Measurements from ENCODE around the gene CUL4A.
"Not testable (repeated sequence)": the region's sequence is repeated elsewhere in the genome, so short reads cannot be mapped to it uniquely, and the experiment has no call there.

CUL4A gene

GRCh38 chr13:113292021-113292862, 82.8 kb downstream of the CUL4A start:
- Mint-ChIP-seq H3K4me1 (peaks cover 16 to 20% of the 10 kb centered on the region in 2 donors), H3K36me3 (peaks cover 5 to 6% of the 10 kb centered on the region in 2 donors), H3K9me3 (peaks cover 6 to 7% of the 10 kb centered on the region in 2 donors), H3K27ac (peak overlapping the region; percentile 72), H3K27me3 (peaks cover 46 to 62% of the 10 kb centered on the region in 2 donors), H3K4me3 (peak overlapping the region; percentile 65 to 66)
- ATAC-seq (replicated peaks) = no peak
- no peak for DNase-seq

GRCh38 chr13:113293686-113294085, 84.3 kb downstream of the CUL4A start:
- no peak overlapping the region for H3K27ac Mint-ChIP-seq
- peaks cover 4 to 7% of the 10 kb centered on the region in 2 donors for H3K9me3 Mint-ChIP-seq
- peaks cover 6 to 14% of the 10 kb centered on the region in 2 donors for H3K36me3 Mint-ChIP-seq
- H3K4me3 Mint-ChIP-seq = no peak overlapping the region
- peaks cover 43 to 50% of the 10 kb centered on the region in 2 donors for H3K27me3 Mint-ChIP-seq
- ATAC-seq (replicated peaks) (no peak), DNase-seq (no peak)
- peaks cover 26 to 33% of the 10 kb centered on the region in 2 donors for H3K4me1 Mint-ChIP-seq

GRCh38 chr13:113295776-113296175, 86.4 kb downstream of the CUL4A start:
- H3K4me1 Mint-ChIP-seq = peaks cover 26 to 40% of the 10 kb centered on the region in 2 donors
- H3K9me3 Mint-ChIP-seq = peaks cover 4 to 7% of the 10 kb centered on the region in 2 donors
- DNase-seq (no peak), ATAC-seq (replicated peaks) (no peak)
- peak overlapping the region; percentile 100 for H3K27ac Mint-ChIP-seq
- peaks cover 12 to 20% of the 10 kb centered on the region in 2 donors for H3K36me3 Mint-ChIP-seq
- peaks cover 24 to 29% of the 10 kb centered on the region in 2 donors for H3K27me3 Mint-ChIP-seq
- peak overlapping the region in 1 of 2 donors; percentile 11 for H3K4me3 Mint-ChIP-seq

GRCh38 chr13:113296823-113297369, 87.5 kb downstream of the CUL4A start, which contains the start of gene LAMP1:
Gene LAMP1 (plus strand): TSS chr13:113297239. CDS start chr13:113297435, 196 bp downstream.
- H3K27me3 Mint-ChIP-seq = peaks cover 18 to 20% of the 10 kb centered on the region in 2 donors

GRCh38 chr13:113297370-113298042, 88.1 kb downstream of the CUL4A start:
- Mint-ChIP-seq H3K36me3 (peaks cover 17 to 23% of the 10 kb centered on the region in 2 donors), H3K4me1 (peaks cover 20 to 32% of the 10 kb centered on the region in 2 donors), H3K9me3 (peaks cover 4 to 7% of the 10 kb centered on the region in 2 donors), H3K27ac (peak overlapping the region; percentile 99), H3K27me3 (peaks cover 12 to 14% of the 10 kb centered on the region in 2 donors), H3K4me3 (peak overlapping the region; percentile 95 to 98)
- DNase-seq = peak; percentile 59
- ATAC-seq (replicated peaks) = peak; percentile 65 to 67

More at GRCh38 chr13:113296823-113297369, 87.5 kb downstream of the CUL4A start, which contains the start of gene LAMP1:
- Mint-ChIP-seq H3K4me1 (peaks cover 26 to 38% of the 10 kb centered on the region in 2 donors), H3K27ac (peak within 1 kb of the TSS; percentile 100), H3K4me3 (peak within 1 kb of the TSS; percentile 95 to 100), H3K36me3 (peaks cover 15 to 23% of the 10 kb centered on the region in 2 donors), H3K9me3 (peaks cover 4 to 7% of the 10 kb centered on the region in 2 donors)
- DNase-seq = peak; percentile 99
- peak; percentile 78 to 85 for ATAC-seq (replicated peaks)

GRCh38 chr13:113298043-113298945, 88.9 kb downstream of the CUL4A start:
- H3K27me3 Mint-ChIP-seq = peaks cover 10 to 12% of the 10 kb centered on the region in 2 donors
- peaks cover 21 to 29% of the 10 kb centered on the region in 2 donors for H3K4me1 Mint-ChIP-seq
- peaks cover 4 to 7% of the 10 kb centered on the region in 2 donors for H3K9me3 Mint-ChIP-seq
- H3K27ac Mint-ChIP-seq = peak overlapping the region; percentile 99
- H3K4me3 Mint-ChIP-seq = peak overlapping the region; percentile 95 to 98
- no peak for DNase-seq
- H3K36me3 Mint-ChIP-seq = peaks cover 20 to 30% of the 10 kb centered on the region in 2 donors
- ATAC-seq (replicated peaks) = no peak

- peak; percentile 20 to 42 for ATAC-seq (replicated peaks)
- H3K4me3 Mint-ChIP-seq = no peak overlapping the region
- H3K27me3 Mint-ChIP-seq = peaks cover 5 to 6% of the 10 kb centered on the region in 2 donors
- H3K4me1 Mint-ChIP-seq = peaks cover 21 to 35% of the 10 kb centered on the region in 2 donors
- peak overlapping the region; percentile 81 for H3K27ac Mint-ChIP-seq
- DNase-seq = peak; percentile 45
- peaks cover 4 to 7% of the 10 kb centered on the region in 2 donors for H3K9me3 Mint-ChIP-seq
- H3K36me3 Mint-ChIP-seq = peaks cover 23 to 35% of the 10 kb centered on the region in 2 donors
Measured at GRCh38 chr13:113299951-113300350, 90.5 kb downstream of the CUL4A start.

GRCh38 chr13:113302986-113303385, 93.6 kb downstream of the CUL4A start:
- Mint-ChIP-seq H3K27me3 (no peaks in the 10 kb centered on the region), H3K9me3 (no peaks in the 10 kb centered on the region), H3K27ac (no peak overlapping the region), H3K36me3 (peaks cover 28 to 33% of the 10 kb centered on the region in 2 donors), H3K4me3 (no peak overlapping the region), H3K4me1 (peaks cover 13 to 20% of the 10 kb centered on the region in 2 donors)
- DNase-seq = no peak
- no peak for ATAC-seq (replicated peaks)

GRCh38 chr13:113304121-113304520, 94.7 kb downstream of the CUL4A start:
- Mint-ChIP-seq H3K36me3 (peaks cover 25 to 29% of the 10 kb centered on the region in 2 donors), H3K27ac (no peak overlapping the region), H3K27me3 (no peaks in the 10 kb centered on the region), H3K4me3 (no peak overlapping the region), H3K4me1 (peaks cover 7 to 10% of the 10 kb centered on the region in 2 donors), H3K9me3 (no peaks in the 10 kb centered on the region)
- ATAC-seq (replicated peaks) (no peak), DNase-seq (no peak)

- H3K4me1 Mint-ChIP-seq = peaks cover 6 to 7% of the 10 kb centered on the region in 2 donors
- DNase-seq (no peak), ATAC-seq (replicated peaks) (no peak)
- no peaks in the 10 kb centered on the region for H3K9me3 Mint-ChIP-seq
- H3K4me3 Mint-ChIP-seq = no peak overlapping the region
- H3K27ac Mint-ChIP-seq = no peak overlapping the region
- peaks cover 25 to 29% of the 10 kb centered on the region in 2 donors for H3K36me3 Mint-ChIP-seq
- no peaks in the 10 kb centered on the region for H3K27me3 Mint-ChIP-seq
Measured at GRCh38 chr13:113305208-113305607, 95.8 kb downstream of the CUL4A start.

- H3K4me1 Mint-ChIP-seq = peaks cover 5 to 6% of the 10 kb centered on the region in 2 donors
- H3K27me3 Mint-ChIP-seq = no peaks in the 10 kb centered on the region
- no peak for ATAC-seq (replicated peaks)
- no peaks in the 10 kb centered on the region for H3K9me3 Mint-ChIP-seq
- peaks cover 36 to 42% of the 10 kb centered on the region in 2 donors for H3K36me3 Mint-ChIP-seq
- no peak for DNase-seq
- H3K27ac Mint-ChIP-seq = no peak overlapping the region
- no peak overlapping the region for H3K4me3 Mint-ChIP-seq
Measured at GRCh38 chr13:113307491-113307890, 98.1 kb downstream of the CUL4A start.

GRCh38 chr13:113309473-113309872, 100.1 kb downstream of the CUL4A start:
- DNase-seq = no peak
- Mint-ChIP-seq H3K27me3 (no peaks in the 10 kb centered on the region), H3K27ac (no peak overlapping the region), H3K4me3 (no peak overlapping the region), H3K36me3 (peaks cover 37 to 48% of the 10 kb centered on the region in 2 donors), H3K4me1 (peaks cover 5 to 18% of the 10 kb centered on the region in 2 donors), H3K9me3 (no peaks in the 10 kb centered on the region)
- no peak for ATAC-seq (replicated peaks)

- ATAC-seq (replicated peaks) = not testable (repeated sequence)
Measured at GRCh38 chr13:113314112-113314511, 104.7 kb downstream of the CUL4A start.

More at GRCh38 chr13:113314112-113314511, 104.7 kb downstream of the CUL4A start:
- H3K4me3 Mint-ChIP-seq, H3K9me3 Mint-ChIP-seq, H3K27me3 Mint-ChIP-seq, DNase-seq: not testable (repeated sequence)
- Mint-ChIP-seq H3K27ac (peak overlapping the region; percentile 25), H3K4me1 (peaks cover 7 to 28% of the 10 kb centered on the region in 2 donors), H3K36me3 (peaks cover 45 to 63% of the 10 kb centered on the region in 2 donors)

All from stimulated activated naive B cell treated with anti-CD40 and anti-IgM and Interleukin-4, amounts not matched to agents 10 μg/mL and 1 μg/mL and 100 μg/mL, for 72 hours (primary cell).